ENCODE data around the gene AFAP1.

DNA sequence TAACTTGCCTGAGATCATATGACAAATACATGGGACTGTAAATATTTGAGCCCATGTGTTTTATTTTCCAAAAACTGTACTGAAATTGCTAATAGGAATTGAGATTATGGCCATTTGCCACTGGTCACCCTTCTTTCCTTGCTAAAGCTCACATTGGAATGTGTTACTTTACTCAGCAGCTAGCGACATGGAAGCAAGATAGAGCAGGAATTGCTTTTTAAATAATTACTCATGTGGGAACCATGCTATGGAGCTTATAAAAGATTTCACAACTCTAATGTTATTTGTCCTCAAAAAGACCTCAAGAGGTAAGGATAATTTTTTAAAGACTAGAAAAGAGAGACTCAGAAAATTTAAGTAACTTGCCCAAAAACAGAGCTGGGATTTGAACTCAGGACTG is 48.8 kb upstream of the AFAP1 start:
- no peak for TF ChIP-seq EZH2 (IDR thresholded peaks at IDR 0.05; ENCODE audit: insufficient read depth, low read length)
- no peak for TF ChIP-seq CTCF (IDR thresholded peaks at IDR 0.05; ENCODE audit: insufficient read depth, low read depth, low read length)

Data from astrocyte (in vitro differentiated cells and primary cell).